H9 (cell line): ENCODE data around the gene ARL8A. TPM values are rescaled to one million over a fixed set of nuclear protein-coding genes. Genes with fewer than 3 reads are reported as not detected.

ENCODE experiments used
- DNase-seq: peaks from one replicate; pipeline ENCODE4 v3.0.0-alpha.2; 2017
- H2AFZ ChIP-seq: one replicate; pipeline ENCODE4 v1.6.1; 2013; ENCODE audit warnings: mild to moderate bottlenecking, low read length, control low read depth, moderate library complexity
- H2AK5ac ChIP-seq: 2 replicates; pipeline ENCODE4 v1.6.1; 2013; ENCODE audit warnings: low read length, control low read depth, mixed read lengths; ENCODE audit not compliant: insufficient read length
- H2BK120ac ChIP-seq: one replicate; pipeline ENCODE4 v1.6.1; 2013; ENCODE audit warnings: low read depth, mild to moderate bottlenecking, low read length, control low read depth, inconsistent platforms; ENCODE audit not compliant: poor library complexity, severe bottlenecking
- H2BK12ac ChIP-seq: 2 replicates; pipeline ENCODE4 v1.6.1; 2013; ENCODE audit warnings: low read length, control low read depth, mixed read lengths, low read depth; ENCODE audit not compliant: insufficient read length
- H2BK15ac ChIP-seq: 2 replicates; pipeline ENCODE4 v1.6.1; 2013; ENCODE audit warnings: low read depth, low read length, control low read depth
- H2BK20ac ChIP-seq: one replicate; pipeline ENCODE4 v1.6.1; 2013; ENCODE audit warnings: low read depth, mild to moderate bottlenecking, low read length, control low read depth, inconsistent platforms; ENCODE audit not compliant: poor library complexity, severe bottlenecking
- H2BK5ac ChIP-seq: 2 replicates; pipeline ENCODE4 v1.6.1; 2013; ENCODE audit warnings: low read length, control low read depth, mixed read lengths; ENCODE audit not compliant: insufficient read length
- H3K14ac ChIP-seq: 2 replicates; pipeline ENCODE4 v1.6.1; 2013; ENCODE audit warnings: low read length, control low read depth; ENCODE audit not compliant: insufficient read depth
- H3K18ac ChIP-seq: 2 replicates; pipeline ENCODE4 v1.6.1; 2013; ENCODE audit warnings: low read depth, mild to moderate bottlenecking, mixed read lengths, low read length, control low read depth; ENCODE audit not compliant: insufficient read length
- H3K23ac ChIP-seq: 2 replicates; pipeline ENCODE4 v1.6.1; 2013; ENCODE audit warnings: low read length, control low read depth, mixed read lengths, low read depth; ENCODE audit not compliant: insufficient read length
- H3K23me2 ChIP-seq: 2 replicates; pipeline ENCODE4 v1.6.1; 2013; ENCODE audit warnings: low read depth, mild to moderate bottlenecking, mixed read lengths, low read length, control low read depth; ENCODE audit not compliant: insufficient read length, poor library complexity, severe bottlenecking
- H3K27ac ChIP-seq: 2 replicates; pipeline ENCODE4 v1.5.1; 2013; ENCODE audit warnings: low read length, control low read depth, mixed read lengths, low read depth; ENCODE audit not compliant: insufficient read length
- H3K27me3 ChIP-seq: 2 replicates; pipeline ENCODE4 v1.6.1; 2013; ENCODE audit warnings: low read length, control low read depth, inconsistent platforms; ENCODE audit not compliant: insufficient read depth
- H3K4ac ChIP-seq: 2 replicates; pipeline ENCODE4 v1.6.1; 2013; ENCODE audit warnings: low read depth, mild to moderate bottlenecking, control low read depth, inconsistent platforms, low read length, moderate library complexity
- H3K4me1 ChIP-seq: 2 replicates; pipeline ENCODE4 v1.6.1; 2013; ENCODE audit warnings: low read length, control low read depth, inconsistent platforms; ENCODE audit not compliant: insufficient read depth
- H3K4me2 ChIP-seq: 2 replicates; pipeline ENCODE4 v1.6.1; 2013; ENCODE audit warnings: low read length, control low read depth, mixed read lengths; ENCODE audit not compliant: insufficient read length, insufficient read depth
- H3K56ac ChIP-seq: 2 replicates; pipeline ENCODE4 v1.6.1; 2013; ENCODE audit warnings: low read depth, mild to moderate bottlenecking, mixed read lengths, low read length, control low read depth; ENCODE audit not compliant: insufficient read length
- H3K79me1 ChIP-seq: 2 replicates; pipeline ENCODE4 v1.6.1; 2013; ENCODE audit warnings: low read depth, mild to moderate bottlenecking, moderate library complexity, low read length, control low read depth, inconsistent platforms; ENCODE audit not compliant: insufficient read depth, poor library complexity, severe bottlenecking
- H3K79me2 ChIP-seq: 2 replicates; pipeline ENCODE4 v1.6.1; 2013; ENCODE audit warnings: low read length, control low read depth, inconsistent platforms; ENCODE audit not compliant: insufficient read depth
- H3K9ac ChIP-seq: 2 replicates; pipeline ENCODE4 v1.6.1; 2013; ENCODE audit warnings: low read length, control low read depth, mixed read lengths; ENCODE audit not compliant: insufficient read length; ENCODE audit errors: extremely low read depth
- H3K9me3 ChIP-seq: one replicate; pipeline ENCODE4 v1.6.1; 2013; ENCODE audit warnings: low read depth, low read length, inconsistent platforms; ENCODE audit not compliant: control insufficient read depth
- H3T11ph ChIP-seq: one replicate; pipeline ENCODE4 v1.6.1; 2013; ENCODE audit warnings: mild to moderate bottlenecking, low read length, control low read depth, inconsistent platforms
- H4K20me1 ChIP-seq: one replicate; pipeline ENCODE4 v1.6.1; 2013; ENCODE audit not compliant: control insufficient read depth, insufficient read length, insufficient read depth
- H4K5ac ChIP-seq: 2 replicates; pipeline ENCODE4 v1.6.1; 2013; ENCODE audit warnings: low read depth, mild to moderate bottlenecking, mixed read lengths, low read length, control low read depth; ENCODE audit not compliant: insufficient read length
- H4K8ac ChIP-seq: replicated peaks from 2 replicates; pipeline ENCODE4 v1.6.1; 2013; ENCODE audit warnings: low read length, control low read depth, mixed read lengths, low read depth; ENCODE audit not compliant: insufficient read length
- H4K91ac ChIP-seq: 2 replicates; pipeline ENCODE4 v1.6.1; 2013; ENCODE audit warnings: low read depth, mild to moderate bottlenecking, moderate library complexity, mixed read lengths, low read length, control low read depth; ENCODE audit not compliant: insufficient read length
- H3K27ac Mint-ChIP-seq, 3 experiments: 2 replicates in 2 of 3; 3 replicates in 1 of 3; pipeline ENCODE4 v1.8.0; 2020 to 2021; ENCODE audit warnings: mixed read lengths in 3 of 3, mild to moderate bottlenecking in 1 of 3, moderate library complexity in 1 of 3
- H3K27me3 Mint-ChIP-seq: 2 replicates; pipeline ENCODE4 v1.8.0; 2021; ENCODE audit warnings: low read depth, mild to moderate bottlenecking, moderate library complexity, mixed read lengths
- H3K36me3 Mint-ChIP-seq, 3 experiments: 2 replicates in 2 of 3; 3 replicates in 1 of 3; pipeline ENCODE4 v1.8.0; 2020 to 2021; ENCODE audit warnings: low read depth in 3 of 3, mixed read lengths in 3 of 3; ENCODE audit not compliant: insufficient read depth in 1 of 3
- H3K4me1 Mint-ChIP-seq, 2 experiments: 2 replicates each; pipeline ENCODE4 v1.8.0; 2020; ENCODE audit warnings: mixed read lengths in 2 of 2
- H3K4me3 Mint-ChIP-seq, 2 experiments: 2 replicates in 1 of 2; 3 replicates in 1 of 2; pipeline ENCODE4 v1.8.0; 2020 to 2021; ENCODE audit warnings: mild to moderate bottlenecking in 2 of 2, mixed read lengths in 2 of 2, moderate library complexity in 1 of 2
- H3K9me3 Mint-ChIP-seq, 2 experiments: 2 replicates in 1 of 2; 3 replicates in 1 of 2; pipeline ENCODE4 v1.8.0; 2020; ENCODE audit warnings: mild to moderate bottlenecking in 2 of 2, mixed read lengths in 2 of 2, moderate library complexity in 1 of 2
- CTCF ChIP-seq: fragments of 200-600 bp; sonication (generic); conservative IDR thresholded peaks from 3 replicates; pipeline ENCODE4 v1.8.0; 2021; ENCODE audit warnings: antibody characterized with exemption, mild to moderate bottlenecking
- WGBS: extraction: QIAGEN DNeasy Blood & Tissue Kit; methylation state at CpG from one replicate; pipeline ENCODE4 v1.1.7; 2013; ENCODE audit warnings: missing lambda C conversion rate, low lambda C conversion rate, mixed read lengths; ENCODE audit not compliant: insufficient read length; ENCODE audit errors: extremely low coverage; 5-methylcytosine and 5-hydroxymethylcytosine counted together
- total RNA-seq: library from RNA; stranded (reverse); gene quantifications from 2 replicates; pipeline ENCODE4 v1.2.1, GENCODE V29; 2021

The ARL8A gene
- total RNA-seq, 1 experiment from 2014 or later = 67.2 TPM

GRCh38 chr1:202189001-202189790 is 44.7 kb upstream of the ARL8A start:
- no CpG with 5 or more reads among the region's 20 CpGs for WGBS
- H3K27ac Mint-ChIP-seq = no peak overlapping the region
- H3K4me3 Mint-ChIP-seq = no peak overlapping the region; a peak in 2 of 5 replicates

More at GRCh38 chr1:202189001-202189790, 44.7 kb upstream of the ARL8A start:
- H2BK15ac ChIP-seq = no peak overlapping the region
- H3K4ac ChIP-seq = no peak overlapping the region
- no peak overlapping the region for H4K5ac ChIP-seq
- no peak overlapping the region for H3K27ac ChIP-seq
- peaks cover 27% of the 10 kb centered on the region for H3K27me3 Mint-ChIP-seq
- no peak overlapping the region for H2AK5ac ChIP-seq
- H2BK120ac ChIP-seq = no peak overlapping the region
- no peaks in the 10 kb centered on the region; a peak in 1 of 7 replicates for H3K36me3 Mint-ChIP-seq
- H3K23ac ChIP-seq = no peak overlapping the region
- peaks cover 8% of the 10 kb centered on the region; the same call in 1 of the 2 replicates for H3K27me3 ChIP-seq
- H3K4me2 ChIP-seq = no peak overlapping the region
- no peaks in the 10 kb centered on the region for H3K79me1 ChIP-seq
- no peaks in the 10 kb centered on the region for H3K79me2 ChIP-seq
- H3K9me3 Mint-ChIP-seq = no peaks in the 10 kb centered on the region; a peak in 2 of 5 replicates
- H3K23me2 ChIP-seq = peaks cover 4% of the 10 kb centered on the region
- H2BK20ac ChIP-seq = no peak overlapping the region
- H3K18ac ChIP-seq = no peak overlapping the region
- H3K9ac ChIP-seq = no peak overlapping the region
- H3K9me3 ChIP-seq = no peaks in the 10 kb centered on the region
- peaks cover 3% of the 10 kb centered on the region; the same call in 1 of the 2 replicates for H3K4me1 ChIP-seq
- H2BK5ac ChIP-seq = no peak overlapping the region
- H4K20me1 ChIP-seq = no peaks in the 10 kb centered on the region
- H2AFZ ChIP-seq = no peak overlapping the region
- no peak overlapping the region for H4K91ac ChIP-seq
- no peak overlapping the region for H3K14ac ChIP-seq
- TF ChIP-seq CTCF = peak; percentile 93
- no peak overlapping the region for H4K8ac ChIP-seq
- H3T11ph ChIP-seq = no peak overlapping the region
- H3K56ac ChIP-seq = no peak overlapping the region
- no peak overlapping the region for H2BK12ac ChIP-seq
- DNase-seq = peak; percentile 89
- H3K4me1 Mint-ChIP-seq = peaks cover 15 to 24% of the 10 kb centered on the region in 2 experiments
